RWPE2 (cell line): ENCODE data around the gene GPR143.

ENCODE experiments used
- ATAC-seq: fragments of 200-7000 bp; cut with Tn5 transposase; 3 replicates; pipeline ENCODE4 v1.9.1; 2021; ENCODE audit warnings: low read depth
- DNase-seq: peaks from one replicate; pipeline ENCODE4 v3.0.0-alpha.2; 2020; ENCODE audit warnings: low spot score
- H3K27ac ChIP-seq: fragments of 450-650 bp; 2 replicates; pipeline ENCODE4 v1.5.1; 2017; ENCODE audit warnings: mild to moderate bottlenecking; ENCODE audit not compliant: poor library complexity, severe bottlenecking
- H3K27me3 ChIP-seq: fragments of 250-450 bp; sonication (Bioruptor Pico); 2 replicates; pipeline ENCODE4 v1.5.1; 2021; ENCODE audit warnings: mild to moderate bottlenecking, moderate library complexity; ENCODE audit not compliant: insufficient read depth, poor library complexity, severe bottlenecking
- H3K36me3 ChIP-seq: fragments of 250-450 bp; sonication (Bioruptor Pico); 2 replicates; pipeline ENCODE4 v1.5.1; 2020; ENCODE audit warnings: low read depth, mild to moderate bottlenecking, moderate library complexity
- H3K4me1 ChIP-seq: fragments of 250-450 bp; sonication (Bioruptor Pico); 2 replicates; pipeline ENCODE4 v1.5.1; 2021; ENCODE audit warnings: mild to moderate bottlenecking, moderate library complexity; ENCODE audit not compliant: insufficient read depth, poor library complexity, severe bottlenecking
- H3K4me3 ChIP-seq: fragments of 250-450 bp; sonication (Bioruptor Pico); 2 replicates; pipeline ENCODE4 v1.5.1; 2021; ENCODE audit warnings: mild to moderate bottlenecking, moderate library complexity; ENCODE audit not compliant: severe bottlenecking
- H3K9me3 ChIP-seq: fragments of 250-450 bp; sonication (Bioruptor Pico); 2 replicates; pipeline ENCODE4 v1.5.1; 2021; ENCODE audit warnings: mild to moderate bottlenecking, moderate library complexity; ENCODE audit not compliant: severe bottlenecking
- CTCF ChIP-seq: fragments of 450-650 bp; IDR thresholded peaks from one replicate; pipeline ENCODE4 v1.5.1; 2017; ENCODE audit warnings: mild to moderate bottlenecking, moderate library complexity; ENCODE audit not compliant: poor library complexity, severe bottlenecking

Gene GPR143

GRCh38 chrX:9693307-9694001 is 72.2 kb downstream of the GPR143 start:
- no peak for TF ChIP-seq CTCF

GRCh38 chrX:9690046-9690445 is 75.6 kb downstream of the GPR143 start:
- TF ChIP-seq CTCF = no peak
- Histone ChIP-seq H3K27me3 (no peaks in the 10 kb centered on the region), H3K27ac (no peak overlapping the region), H3K4me3 (no peak overlapping the region), H3K36me3 (no peaks in the 10 kb centered on the region), H3K4me1 (no peaks in the 10 kb centered on the region), H3K9me3 (no peaks in the 10 kb centered on the region)
- ATAC-seq = no peak
- DNase-seq = no peak

More at GRCh38 chrX:9693307-9694001, 72.2 kb downstream of the GPR143 start:
- Histone ChIP-seq H3K36me3 (no peaks in the 10 kb centered on the region), H3K27me3 (no peaks in the 10 kb centered on the region), H3K4me3 (no peak overlapping the region), H3K27ac (no peak overlapping the region), H3K9me3 (no peaks in the 10 kb centered on the region), H3K4me1 (no peaks in the 10 kb centered on the region)
- no peak for DNase-seq
- no peak for ATAC-seq

GRCh38 chrX:9688833-9689232 is 76.8 kb downstream of the GPR143 start:
- H3K4me3 ChIP-seq = no peak overlapping the region
- H3K27ac ChIP-seq = no peak overlapping the region
- no peak for TF ChIP-seq CTCF
- no peaks in the 10 kb centered on the region for H3K27me3 ChIP-seq
- no peaks in the 10 kb centered on the region for H3K4me1 ChIP-seq
- no peak for DNase-seq
- no peaks in the 10 kb centered on the region for H3K36me3 ChIP-seq
- H3K9me3 ChIP-seq = no peaks in the 10 kb centered on the region
- ATAC-seq = no peak

- no peak for TF ChIP-seq CTCF
- Histone ChIP-seq H3K27ac (no peak overlapping the region), H3K4me3 (no peak overlapping the region), H3K9me3 (no peaks in the 10 kb centered on the region), H3K27me3 (no peaks in the 10 kb centered on the region), H3K36me3 (no peaks in the 10 kb centered on the region), H3K4me1 (no peaks in the 10 kb centered on the region)
- DNase-seq (no peak), ATAC-seq (no peak)
These were observed 77.7 kb downstream of the GPR143 start for GRCh38 chrX:9687899-9688298.

- no peak for TF ChIP-seq CTCF
- no peaks in the 10 kb centered on the region for H3K9me3 ChIP-seq
- H3K4me3 ChIP-seq = no peak overlapping the region
- no peaks in the 10 kb centered on the region for H3K36me3 ChIP-seq
- H3K27me3 ChIP-seq = no peaks in the 10 kb centered on the region
- DNase-seq (no peak), ATAC-seq (no peak)
- no peak overlapping the region for H3K27ac ChIP-seq
- H3K4me1 ChIP-seq = no peaks in the 10 kb centered on the region
These were observed 82.3 kb downstream of the GPR143 start for GRCh38 chrX:9683350-9683749.
